ENCODE measurements around the gene COL18A1.

- no peak for TF ChIP-seq POLR2A (IDR thresholded peaks at IDR 0.05; ENCODE audit: control extremely low read depth in 1 of 2, low read depth in 2 of 2, low read length in 2 of 2)
- peak; percentile 43 for TF ChIP-seq TAF7 (optimal IDR thresholded peaks at IDR 0.05; ENCODE audit: borderline replicate concordance, low read depth, low read length)
Measured at GRCh38 chr21:45405819-45406762, 1.1 kb downstream of the COL18A1 start.

Data from H1 (cell line).